ENCODE data around the gene ZDHHC14. TPM values are rescaled to one million over a fixed set of nuclear protein-coding genes. Genes with fewer than 3 reads are reported as not detected.

Gene ZDHHC14
- total RNA-seq, 1 experiment from 2014 or later: 3.2 TPM

- Mint-ChIP-seq H3K4me3 (ENCODE audit: unreplicated experiment) (no peak overlapping the region), H3K27ac (ENCODE audit: low read depth, unreplicated experiment) (no peak overlapping the region), H3K36me3 (ENCODE audit: insufficient read depth, unreplicated experiment) (no peaks in the 10 kb centered on the region), H3K4me1 (ENCODE audit: insufficient read depth, unreplicated experiment) (no peaks in the 10 kb centered on the region), H3K9me3 (ENCODE audit: unreplicated experiment) (no peaks in the 10 kb centered on the region), H3K27me3 (ENCODE audit: insufficient read depth, unreplicated experiment) (no peaks in the 10 kb centered on the region)
- no peak for TF ChIP-seq CTCF (IDR thresholded peaks at IDR 0.05; ENCODE audit: unreplicated experiment)
- intact Hi-C loops (cut with micrococcal nuclease): no loop called here
- ChIA-PET CTCF (no interaction called here), POLR2A (no interaction called here)
- DNase-seq (ENCODE audit: unreplicated experiment): no peak
- no TSS peak for BruUV-seq (replicated peaks)
Measured at GRCh38 chr6:157453978-157454377, 73.0 kb downstream of the ZDHHC14 start.

- CTCF ChIA-PET: interaction anchor here (0.7 kb wide), 1 partner anchor 310 kb away, joined by 3 read pairs; no protein-coding TSS in a partner anchor
Measured at GRCh38 chr6:157454762-157455714, 74.0 kb downstream of the ZDHHC14 start.

GRCh38 chr6:157455731-157456523 lies 74.9 kb downstream of the ZDHHC14 start:
- POLR2A ChIA-PET: no interaction called here
- BruUV-seq (replicated peaks): no TSS peak
- no peak overlapping the region for H3K27ac Mint-ChIP-seq (ENCODE audit: low read depth, unreplicated experiment)

More at GRCh38 chr6:157454762-157455714, 74.0 kb downstream of the ZDHHC14 start:
- no peak for TF ChIP-seq CTCF (IDR thresholded peaks at IDR 0.05; ENCODE audit: unreplicated experiment)
- no TSS peak for BruUV-seq (replicated peaks)
- Mint-ChIP-seq H3K4me1 (ENCODE audit: insufficient read depth, unreplicated experiment) (no peaks in the 10 kb centered on the region), H3K27ac (ENCODE audit: low read depth, unreplicated experiment) (no peak overlapping the region), H3K4me3 (ENCODE audit: unreplicated experiment) (no peak overlapping the region), H3K27me3 (ENCODE audit: insufficient read depth, unreplicated experiment) (no peaks in the 10 kb centered on the region), H3K36me3 (ENCODE audit: insufficient read depth, unreplicated experiment) (no peaks in the 10 kb centered on the region), H3K9me3 (ENCODE audit: unreplicated experiment) (no peaks in the 10 kb centered on the region)
- POLR2A ChIA-PET: no interaction called here
- DNase-seq (ENCODE audit: unreplicated experiment): no peak
- intact Hi-C loops (cut with micrococcal nuclease): no loop called here

More at GRCh38 chr6:157455731-157456523, 74.9 kb downstream of the ZDHHC14 start:
- TF ChIP-seq CTCF (IDR thresholded peaks at IDR 0.05; ENCODE audit: unreplicated experiment): no peak
- no peak overlapping the region for H3K4me3 Mint-ChIP-seq (ENCODE audit: unreplicated experiment)
- intact Hi-C loops (cut with micrococcal nuclease): no loop called here
- no peak for DNase-seq (ENCODE audit: unreplicated experiment)
- no peaks in the 10 kb centered on the region for H3K27me3 Mint-ChIP-seq (ENCODE audit: insufficient read depth, unreplicated experiment)
- no peaks in the 10 kb centered on the region for H3K36me3 Mint-ChIP-seq (ENCODE audit: insufficient read depth, unreplicated experiment)
- H3K9me3 Mint-ChIP-seq (ENCODE audit: unreplicated experiment): no peaks in the 10 kb centered on the region
- no peaks in the 10 kb centered on the region for H3K4me1 Mint-ChIP-seq (ENCODE audit: insufficient read depth, unreplicated experiment)
- CTCF ChIA-PET: interaction anchor here (0.6 kb wide), 2 partner anchors 102 to 307 kb away, joined by 3 to 5 read pairs; no protein-coding TSS in a partner anchor

Data from MCF 10A (cell line).